ENCODE data around the gene SESTD1. TPM values are rescaled to one million over a fixed set of nuclear protein-coding genes. Genes with fewer than 3 reads are reported as not detected.
"Not testable (repeated sequence)": the region's sequence is repeated elsewhere in the genome, so short reads cannot be mapped to it uniquely, and the experiment has no call there.

The SESTD1 gene
- total RNA-seq, 2 donors from 2014 or later: 11.1 to 12.0 TPM

- H3K4me3 Mint-ChIP-seq: no peak overlapping the region
- no peak for DNase-seq (ENCODE audit: low spot score)
- no peaks in the 10 kb centered on the region for H3K27me3 Mint-ChIP-seq
- no peaks in the 10 kb centered on the region for H3K36me3 Mint-ChIP-seq
- H3K4me1 Mint-ChIP-seq (ENCODE audit: low read depth in 2 of 2): no peaks in the 10 kb centered on the region
- no peaks in the 10 kb centered on the region for H3K9me3 Mint-ChIP-seq
- H3K27ac Mint-ChIP-seq: no peak overlapping the region
- no peak for ATAC-seq
Measured at GRCh38 chr2:179129574-179130238, 134.9 kb downstream of the SESTD1 start.

GRCh38 chr2:179125404-179125803 lies 139.2 kb downstream of the SESTD1 start:
- peaks cover 4% of the 10 kb centered on the region for H3K36me3 Mint-ChIP-seq
- H3K27me3 Mint-ChIP-seq: no peaks in the 10 kb centered on the region
- H3K4me3 Mint-ChIP-seq: no peak overlapping the region
- ATAC-seq (no peak), DNase-seq (ENCODE audit: low spot score) (no peak)
- no peaks in the 10 kb centered on the region for H3K9me3 Mint-ChIP-seq
- H3K4me1 Mint-ChIP-seq (ENCODE audit: low read depth in 2 of 2): no peaks in the 10 kb centered on the region
- no peak overlapping the region for H3K27ac Mint-ChIP-seq

- DNase-seq (ENCODE audit: low spot score): no peak
- H3K27ac Mint-ChIP-seq: no peak overlapping the region
- H3K36me3 Mint-ChIP-seq: peaks cover 6% of the 10 kb centered on the region
- no peaks in the 10 kb centered on the region for H3K27me3 Mint-ChIP-seq
- H3K9me3 Mint-ChIP-seq: no peaks in the 10 kb centered on the region
- H3K4me3 Mint-ChIP-seq: no peak overlapping the region
- no peaks in the 10 kb centered on the region for H3K4me1 Mint-ChIP-seq (ENCODE audit: low read depth in 2 of 2)
- no peak for ATAC-seq
Measured at GRCh38 chr2:179124282-179124681, 140.3 kb downstream of the SESTD1 start.

GRCh38 chr2:179123272-179123662 lies 141.4 kb downstream of the SESTD1 start:
- H3K27me3 Mint-ChIP-seq: no peaks in the 10 kb centered on the region
- DNase-seq (ENCODE audit: low spot score) (no peak), ATAC-seq (no peak)
- H3K4me1 Mint-ChIP-seq (ENCODE audit: low read depth in 2 of 2): no peaks in the 10 kb centered on the region
- H3K27ac Mint-ChIP-seq: no peak overlapping the region
- H3K9me3 Mint-ChIP-seq: no peaks in the 10 kb centered on the region
- no peak overlapping the region for H3K4me3 Mint-ChIP-seq
- peaks cover 6% of the 10 kb centered on the region for H3K36me3 Mint-ChIP-seq

- no peaks in the 10 kb centered on the region for H3K9me3 Mint-ChIP-seq
- H3K4me1 Mint-ChIP-seq (ENCODE audit: low read depth in 2 of 2): peaks cover 10 to 19% of the 10 kb centered on the region in 2 donors
- no peaks in the 10 kb centered on the region for H3K27me3 Mint-ChIP-seq
- peak overlapping the region; percentile 11 for H3K4me3 Mint-ChIP-seq
- H3K27ac Mint-ChIP-seq: peak overlapping the region; percentile 0 to 8
- DNase-seq (ENCODE audit: low spot score): no peak
- ATAC-seq: peak; percentile 67 to 77
- H3K36me3 Mint-ChIP-seq: peaks cover 13% of the 10 kb centered on the region
Measured at GRCh38 chr2:179107737-179108136, 156.9 kb downstream of the SESTD1 start.

- no peaks in the 10 kb centered on the region for H3K9me3 Mint-ChIP-seq
- DNase-seq (ENCODE audit: low spot score) (no peak), ATAC-seq (peak; percentile 64 to 70)
- H3K27ac Mint-ChIP-seq: peak overlapping the region; percentile 0 to 72
- H3K36me3 Mint-ChIP-seq: peaks cover 5% of the 10 kb centered on the region
- no peaks in the 10 kb centered on the region for H3K27me3 Mint-ChIP-seq
- H3K4me3 Mint-ChIP-seq: peak overlapping the region; percentile 71
- H3K4me1 Mint-ChIP-seq (ENCODE audit: low read depth in 2 of 2): peaks cover 10 to 19% of the 10 kb centered on the region in 2 donors
Measured at GRCh38 chr2:179106676-179107428, 157.8 kb downstream of the SESTD1 start.

- no peak for ATAC-seq
- no peak for DNase-seq (ENCODE audit: low spot score)
- Mint-ChIP-seq H3K27me3 (no peaks in the 10 kb centered on the region), H3K9me3 (no peaks in the 10 kb centered on the region), H3K4me3 (peak overlapping the region; percentile 71), H3K4me1 (ENCODE audit: low read depth in 2 of 2) (peaks cover 10 to 19% of the 10 kb centered on the region in 2 donors), H3K36me3 (peaks cover 5% of the 10 kb centered on the region), H3K27ac (peak overlapping the region in 1 of 2 donors; percentile 72)
Measured at GRCh38 chr2:179106342-179106675, 158.3 kb downstream of the SESTD1 start.

- Mint-ChIP-seq H3K9me3 (no peaks in the 10 kb centered on the region), H3K36me3 (peaks cover 5% of the 10 kb centered on the region), H3K4me1 (ENCODE audit: low read depth in 2 of 2) (peaks cover 10 to 19% of the 10 kb centered on the region in 2 donors), H3K27me3 (no peaks in the 10 kb centered on the region), H3K4me3 (no peak overlapping the region), H3K27ac (no peak overlapping the region)
- ATAC-seq (no peak), DNase-seq (ENCODE audit: low spot score) (no peak)
Measured at GRCh38 chr2:179104736-179105135, 159.9 kb downstream of the SESTD1 start.

GRCh38 chr2:179098080-179098689 lies 166.4 kb downstream of the SESTD1 start:
- Mint-ChIP-seq H3K4me3 (no peak overlapping the region), H3K36me3 (no peaks in the 10 kb centered on the region), H3K27me3 (peaks cover 0 to 5% of the 10 kb centered on the region in 2 donors), H3K27ac (no peak overlapping the region), H3K9me3 (no peaks in the 10 kb centered on the region), H3K4me1 (ENCODE audit: low read depth in 2 of 2) (peaks cover 0 to 8% of the 10 kb centered on the region in 2 donors)
- no peak for DNase-seq (ENCODE audit: low spot score)
- ATAC-seq: no peak

- Mint-ChIP-seq H3K9me3 (no peaks in the 10 kb centered on the region), H3K4me3 (no peak overlapping the region), H3K27ac (no peak overlapping the region), H3K4me1 (ENCODE audit: low read depth in 2 of 2) (peaks cover 0 to 8% of the 10 kb centered on the region in 2 donors), H3K36me3 (no peaks in the 10 kb centered on the region), H3K27me3 (peaks cover 0 to 5% of the 10 kb centered on the region in 2 donors)
- no peak for DNase-seq (ENCODE audit: low spot score)
- ATAC-seq: no peak
Measured at GRCh38 chr2:179097131-179097530, 167.5 kb downstream of the SESTD1 start.

GRCh38 chr2:179096090-179096489 lies 168.5 kb downstream of the SESTD1 start:
- H3K4me3 Mint-ChIP-seq: no peak overlapping the region
- H3K36me3 Mint-ChIP-seq: no peaks in the 10 kb centered on the region
- DNase-seq (ENCODE audit: low spot score) (no peak), ATAC-seq (peak; percentile 70 to 79)
- peaks cover 0 to 8% of the 10 kb centered on the region in 2 donors for H3K4me1 Mint-ChIP-seq (ENCODE audit: low read depth in 2 of 2)
- peaks cover 0 to 5% of the 10 kb centered on the region in 2 donors for H3K27me3 Mint-ChIP-seq
- H3K9me3 Mint-ChIP-seq: no peaks in the 10 kb centered on the region
- H3K27ac Mint-ChIP-seq: no peak overlapping the region

GRCh38 chr2:179092912-179093311 lies 171.7 kb downstream of the SESTD1 start:
- not testable (repeated sequence) for H3K27me3 Mint-ChIP-seq; DNase-seq (ENCODE audit: low spot score); H3K27ac Mint-ChIP-seq

GRCh38 chr2:179082697-179083096 lies 181.9 kb downstream of the SESTD1 start:
- Mint-ChIP-seq H3K27ac (no peak overlapping the region), H3K27me3 (no peaks in the 10 kb centered on the region), H3K4me3 (no peak overlapping the region), H3K9me3 (peaks cover 10% of the 10 kb centered on the region), H3K4me1 (ENCODE audit: low read depth in 2 of 2) (no peaks in the 10 kb centered on the region), H3K36me3 (no peaks in the 10 kb centered on the region)
- ATAC-seq (peak in 1 of 2 donors; percentile 50), DNase-seq (ENCODE audit: low spot score) (no peak)

More at GRCh38 chr2:179092912-179093311, 171.7 kb downstream of the SESTD1 start:
- H3K4me3 Mint-ChIP-seq; ATAC-seq; H3K9me3 Mint-ChIP-seq; H3K4me1 Mint-ChIP-seq (ENCODE audit: low read depth in 2 of 2); H3K36me3 Mint-ChIP-seq: not testable (repeated sequence)

GRCh38 chr2:179081954-179082353 lies 182.7 kb downstream of the SESTD1 start:
- DNase-seq (ENCODE audit: low spot score) (no peak), ATAC-seq (no peak)
- H3K4me1 Mint-ChIP-seq (ENCODE audit: low read depth in 2 of 2): no peaks in the 10 kb centered on the region
- no peak overlapping the region for H3K4me3 Mint-ChIP-seq
- H3K27ac Mint-ChIP-seq: no peak overlapping the region
- no peaks in the 10 kb centered on the region for H3K27me3 Mint-ChIP-seq
- peaks cover 4% of the 10 kb centered on the region for H3K36me3 Mint-ChIP-seq
- peaks cover 14% of the 10 kb centered on the region for H3K9me3 Mint-ChIP-seq
